ENCODE results near the gene TMEM130. TPM values are rescaled to one million over a fixed set of nuclear protein-coding genes. Genes with fewer than 3 reads are reported as not detected.
"Not testable (repeated sequence)": the region's sequence is repeated elsewhere in the genome, so short reads cannot be mapped to it uniquely, and the experiment has no call there.

Gene TMEM130
- polyA plus RNA-seq, 1 of the 3 experiments (the other 2 are of a cell fraction), result 1.2 TPM

DNA sequence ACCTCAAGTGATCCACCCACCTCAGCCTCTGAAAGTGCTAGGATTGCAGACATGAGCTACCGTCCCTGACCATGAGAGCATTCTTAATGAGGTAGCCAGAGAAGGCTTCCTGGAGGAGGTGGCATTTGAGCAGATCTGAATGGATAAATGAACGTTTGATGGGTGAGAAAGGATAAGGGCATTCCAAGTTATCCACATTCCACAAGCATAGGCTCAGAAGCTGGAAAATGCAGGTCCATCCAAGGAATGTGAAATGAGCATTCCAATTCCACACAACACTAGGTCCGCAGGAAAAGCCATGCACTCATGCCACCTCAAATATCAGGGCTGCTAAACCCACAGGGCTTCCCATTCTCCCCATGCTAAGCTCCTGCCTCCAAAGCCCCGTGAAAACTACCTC lies 17.0 kb downstream of the TMEM130 start (continued):
- TF ChIP-seq, protein P1, sequence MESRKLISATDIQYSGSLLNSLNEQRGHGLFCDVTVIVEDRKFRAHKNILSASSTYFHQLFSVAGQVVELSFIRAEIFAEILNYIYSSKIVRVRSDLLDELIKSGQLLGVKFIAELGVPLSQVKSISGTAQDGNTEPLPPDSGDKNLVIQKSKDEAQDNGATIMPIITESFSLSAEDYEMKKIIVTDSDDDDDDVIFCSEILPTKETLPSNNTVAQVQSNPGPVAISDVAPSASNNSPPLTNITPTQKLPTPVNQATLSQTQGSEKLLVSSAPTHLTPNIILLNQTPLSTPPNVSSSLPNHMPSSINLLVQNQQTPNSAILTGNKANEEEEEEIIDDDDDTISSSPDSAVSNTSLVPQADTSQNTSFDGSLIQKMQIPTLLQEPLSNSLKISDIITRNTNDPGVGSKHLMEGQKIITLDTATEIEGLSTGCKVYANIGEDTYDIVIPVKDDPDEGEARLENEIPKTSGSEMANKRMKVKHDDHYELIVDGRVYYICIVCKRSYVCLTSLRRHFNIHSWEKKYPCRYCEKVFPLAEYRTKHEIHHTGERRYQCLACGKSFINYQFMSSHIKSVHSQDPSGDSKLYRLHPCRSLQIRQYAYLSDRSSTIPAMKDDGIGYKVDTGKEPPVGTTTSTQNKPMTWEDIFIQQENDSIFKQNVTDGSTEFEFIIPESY (IDR thresholded peaks at IDR 0.05; ENCODE audit: borderline replicate concordance, low read depth), result no peak
- TF ChIP-seq TCF12 (IDR thresholded peaks at IDR 0.05), result peak; percentile 37; the same call in 1 of the 2 replicates
- no peak for TF ChIP-seq RXRA (IDR thresholded peaks at IDR 0.05; ENCODE audit: borderline replicate concordance, low read depth)
- no peak for TF ChIP-seq MEF2A (IDR thresholded peaks at IDR 0.05; ENCODE audit: borderline replicate concordance, low read depth)
- TF ChIP-seq RAD21 (IDR thresholded peaks at IDR 0.05; ENCODE audit: low read length), result no peak
- no peak for TF ChIP-seq TEAD4 (IDR thresholded peaks at IDR 0.05; ENCODE audit: borderline replicate concordance, insufficient read depth)

- Histone ChIP-seq H3K79me2 (ENCODE audit: insufficient read depth) (no peaks in the 10 kb centered on the region), H3K9ac (no peak overlapping the region), H2AFZ (ENCODE audit: low read depth) (no peak overlapping the region), H3K27me3 (ENCODE audit: insufficient read depth) (no peaks in the 10 kb centered on the region), H3K9me2 (no peaks in the 10 kb centered on the region), H3F3A (replicated peaks; ENCODE audit: insufficient read depth) (no peaks in the 10 kb centered on the region), H3K4me2 (no peak overlapping the region), H3K4me3 (ENCODE audit: low read depth in 2 of 2, low read length in 1 of 2) (no peak overlapping the region; a peak in 1 of 4 replicates), H3K27ac (ENCODE audit: low read depth in 2 of 2, low read length in 1 of 2) (no peak overlapping the region), H3K4me1 (ENCODE audit: control insufficient read depth in 1 of 2, insufficient read depth in 2 of 2, low read depth in 1 of 2, low read length in 1 of 2) (no peaks in the 10 kb centered on the region), H3K36me3 (replicated peaks in 1 of 2; ENCODE audit: control insufficient read depth in 1 of 2, insufficient read depth in 2 of 2, low read length in 1 of 2) (no peaks in the 10 kb centered on the region), H3K9me3 (no peaks in the 10 kb centered on the region), H4K20me1 (ENCODE audit: insufficient read depth) (no peaks in the 10 kb centered on the region)
- TF ChIP-seq TCF12 (IDR thresholded peaks at IDR 0.05) (no peak), YY1 (IDR thresholded peaks at IDR 0.05; ENCODE audit: low read depth) (no peak), RFX5 (IDR thresholded peaks at IDR 0.05; ENCODE audit: low read length) (no peak), FOXJ3 (CRISPR knock-in tag; IDR thresholded peaks at IDR 0.05) (no peak), NRF1 (IDR thresholded peaks at IDR 0.05; ENCODE audit: low read depth, low read length) (no peak)
- TF ChIP-seq, protein P1 (IDR thresholded peaks at IDR 0.05; ENCODE audit: borderline replicate concordance, low read depth), result no peak
- ChIA-PET POLR2A (no interaction called here), CTCF (interaction anchor here (0.6 to 1.9 kb wide), 6 partner anchors 16 to 428 kb away, joined by 3 to 6 read pairs (median 4); partner anchors contain the start of gene TRRAP)
- WGBS (ENCODE audit: low lambda C conversion rate), result 49% methylated on average over 3 of the region's 3 CpGs
- DNase-seq, result no peak
Observed at GRCh38 chr7:98848918-98849317, 20.9 kb downstream of the TMEM130 start.

DNA sequence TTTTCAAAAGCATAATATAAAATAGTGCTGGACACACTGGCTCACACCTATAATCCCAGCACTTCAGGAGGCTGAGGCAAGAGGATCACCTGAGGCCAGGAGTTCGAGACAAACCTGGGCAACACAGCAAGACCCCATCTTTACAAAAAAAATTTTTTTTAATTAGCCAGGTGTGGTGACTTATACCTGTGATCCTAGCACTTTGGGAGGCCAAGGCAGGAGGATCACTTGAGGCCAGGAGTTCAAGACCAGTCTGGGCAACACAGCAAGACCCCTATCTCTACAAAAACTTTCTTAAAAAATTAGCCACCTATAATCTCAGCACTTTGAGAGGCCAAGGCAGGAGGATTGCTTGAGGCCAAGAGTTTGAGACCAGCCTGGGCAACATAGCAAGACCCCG lies 27.3 kb downstream of the TMEM130 start:
- not testable (repeated sequence) for H3K27ac ChIP-seq (ENCODE audit: low read depth in 2 of 2, low read length in 1 of 2); H3K9me3 ChIP-seq; H2AFZ ChIP-seq (ENCODE audit: low read depth); H3K9me2 ChIP-seq; H3K9ac ChIP-seq; H3K79me2 ChIP-seq (ENCODE audit: insufficient read depth); DNase-seq; H3K4me1 ChIP-seq (ENCODE audit: control insufficient read depth in 1 of 2, insufficient read depth in 2 of 2, low read depth in 1 of 2, low read length in 1 of 2); H3K4me3 ChIP-seq (ENCODE audit: low read depth in 2 of 2, low read length in 1 of 2); H3K27me3 ChIP-seq (ENCODE audit: insufficient read depth); H3K4me2 ChIP-seq; H4K20me1 ChIP-seq (ENCODE audit: insufficient read depth); H3F3A ChIP-seq (replicated peaks; ENCODE audit: insufficient read depth); H3K36me3 ChIP-seq (replicated peaks in 1 of 2; ENCODE audit: control insufficient read depth in 1 of 2, insufficient read depth in 2 of 2, low read length in 1 of 2)
- CTCF ChIA-PET, result interaction anchor here (0.6 to 19.4 kb wide), 49 partner anchors 11 to 548 kb away, joined by 3 to 673 read pairs (median 5); partner anchors contain the start of genes BAIAP2L1, TMEM130 and TRRAP
- 22% methylated on average over 2 of the region's 2 CpGs for WGBS (ENCODE audit: low lambda C conversion rate)
- POLR2A ChIA-PET, result interaction anchor here (0.5 kb wide), 1 partner anchor 412 kb away, joined by 3 read pairs; no protein-coding TSS in a partner anchor

Data from SK-N-SH (cell line).